HUES48 (cell line): ENCODE measurements around the gene RBM8A.

Source experiments
- H3K27ac ChIP-seq: one replicate; pipeline ENCODE4 v1.7.0; 2013; ENCODE audit warnings: low read depth, low read length, inconsistent platforms
- H3K27me3 ChIP-seq: 2 replicates; pipeline ENCODE4 v1.6.1; 2013; ENCODE audit warnings: mild to moderate bottlenecking, low read length; ENCODE audit not compliant: control insufficient read depth, insufficient read depth
- H3K36me3 ChIP-seq: 2 replicates; pipeline ENCODE4 v1.6.1; 2013; ENCODE audit warnings: low read length; ENCODE audit not compliant: control insufficient read depth, insufficient read depth
- H3K4me1 ChIP-seq: 2 replicates; pipeline ENCODE4 v1.6.1; 2013; ENCODE audit warnings: mild to moderate bottlenecking, low read length; ENCODE audit not compliant: control insufficient read depth, insufficient read depth
- H3K4me3 ChIP-seq: 2 replicates; pipeline ENCODE4 v1.5.1; 2013; ENCODE audit warnings: mild to moderate bottlenecking, low read depth, low read length
- H3K9ac ChIP-seq: 2 replicates; pipeline ENCODE4 v1.6.1; 2013; ENCODE audit warnings: mild to moderate bottlenecking, low read depth, low read length, moderate library complexity
- H3K9me3 ChIP-seq: 2 replicates; pipeline ENCODE4 v1.6.1; 2013; ENCODE audit warnings: low read length; ENCODE audit not compliant: control insufficient read depth, insufficient read depth

Gene RBM8A

DNA sequence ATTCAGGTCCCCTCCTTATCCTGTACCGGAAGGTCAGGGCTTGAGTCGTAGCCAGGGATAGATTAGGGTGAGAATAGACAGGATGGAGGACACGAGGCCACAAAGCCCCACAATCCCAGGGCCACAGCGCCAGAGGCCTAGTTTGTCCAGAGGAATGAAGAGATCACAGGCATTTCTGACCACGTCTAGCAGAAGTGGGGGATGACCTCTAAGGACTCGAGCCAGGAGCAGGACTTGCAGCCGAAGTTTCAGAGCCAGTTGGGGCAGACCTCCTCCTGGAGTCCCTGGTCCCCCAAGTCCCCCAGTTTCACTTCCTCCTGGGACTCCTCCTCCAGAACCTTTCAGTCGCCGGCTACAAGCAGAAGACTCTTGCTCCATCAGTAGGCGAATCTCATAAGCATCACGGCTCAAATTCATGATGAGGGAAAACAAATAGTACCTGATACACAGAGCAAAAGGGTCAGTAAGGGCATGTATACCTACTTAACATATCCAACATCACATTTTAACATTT lies 15.1 kb downstream of the RBM8A start:
- Histone ChIP-seq H3K27ac (no peak overlapping the region), H3K9me3 (no peaks in the 10 kb centered on the region), H3K36me3 (peaks cover 10% of the 10 kb centered on the region), H3K4me1 (0 out of 2 replicates have a peak, but pooled peaks cover 4% of the 10 kb centered on the region), H3K27me3 (no peaks in the 10 kb centered on the region), H3K9ac (no peak overlapping the region), H3K4me3 (no peak overlapping the region)

DNA sequence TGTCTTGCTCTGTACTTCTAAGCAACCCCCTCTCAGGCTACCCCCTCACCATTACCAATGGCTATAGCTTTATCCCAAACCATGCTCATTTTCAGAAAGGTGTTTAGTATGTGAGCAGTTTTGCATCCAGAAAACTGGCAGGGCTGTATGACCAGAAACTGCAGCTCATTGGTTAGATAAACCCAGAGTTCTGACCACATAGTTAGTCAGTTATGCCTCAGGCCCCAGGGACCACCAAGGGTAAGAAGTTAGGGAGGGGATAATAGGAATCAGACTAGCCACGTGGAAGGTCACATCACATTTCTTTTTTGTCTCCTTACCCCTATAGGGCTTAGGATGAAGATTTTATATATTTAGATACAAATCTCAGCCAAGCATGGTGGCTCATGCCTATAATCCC lies 18.6 kb downstream of the RBM8A start:
- Histone ChIP-seq H3K27me3 (no peaks in the 10 kb centered on the region), H3K4me3 (no peak overlapping the region), H3K4me1 (0 out of 2 replicates have a peak, but pooled peaks cover 4% of the 10 kb centered on the region), H3K36me3 (peaks cover 4% of the 10 kb centered on the region; the same call in 1 of the 2 replicates), H3K9ac (no peak overlapping the region), H3K9me3 (no peaks in the 10 kb centered on the region), H3K27ac (no peak overlapping the region)

DNA sequence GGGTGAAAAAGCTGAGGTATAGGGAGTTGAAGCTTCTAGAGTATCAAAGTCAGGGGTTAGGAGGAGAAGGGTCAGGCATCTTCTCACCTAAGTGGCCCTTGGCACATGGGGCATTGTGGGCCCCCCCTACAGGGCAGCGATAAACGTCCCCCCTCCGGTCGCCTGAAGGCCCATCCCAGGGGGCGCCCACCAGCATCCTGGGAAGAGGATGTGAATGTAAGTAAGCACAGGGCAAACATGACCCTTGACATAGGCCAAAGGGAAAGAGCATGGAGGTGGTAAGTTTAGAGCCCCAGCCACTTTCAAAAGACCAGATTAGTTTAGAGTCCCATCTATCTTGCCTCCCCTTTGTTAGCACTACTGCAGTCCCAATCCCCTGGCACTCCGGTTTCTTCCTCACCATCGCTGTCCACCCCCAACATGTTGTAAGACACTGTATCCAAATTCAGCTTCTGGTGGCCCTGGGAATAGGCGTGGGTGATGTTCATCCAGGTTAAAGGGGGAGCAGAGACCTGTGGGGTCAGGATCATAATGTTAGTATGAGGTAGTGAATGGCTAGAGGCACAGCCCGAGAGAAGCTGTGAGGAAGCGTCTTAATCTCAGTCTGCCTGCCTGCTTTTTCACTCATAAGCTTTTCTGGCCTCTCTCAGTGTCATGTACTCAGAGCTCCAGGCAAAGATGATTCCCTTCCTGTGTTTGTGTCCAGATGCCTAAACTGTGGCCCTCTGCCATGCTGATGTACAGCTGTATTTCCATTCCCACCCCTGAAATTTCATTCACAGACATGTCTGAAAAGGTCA lies 20.1 kb downstream of the RBM8A start:
- peaks cover 4% of the 10 kb centered on the region; the same call in 1 of the 2 replicates for H3K36me3 ChIP-seq
- no peak overlapping the region for H3K9ac ChIP-seq
- H3K27me3 ChIP-seq: no peaks in the 10 kb centered on the region
- no peaks in the 10 kb centered on the region for H3K9me3 ChIP-seq
- H3K4me1 ChIP-seq: 0 out of 2 replicates have a peak, but pooled peaks cover 4% of the 10 kb centered on the region
- no peak overlapping the region for H3K27ac ChIP-seq
- no peak overlapping the region for H3K4me3 ChIP-seq

DNA sequence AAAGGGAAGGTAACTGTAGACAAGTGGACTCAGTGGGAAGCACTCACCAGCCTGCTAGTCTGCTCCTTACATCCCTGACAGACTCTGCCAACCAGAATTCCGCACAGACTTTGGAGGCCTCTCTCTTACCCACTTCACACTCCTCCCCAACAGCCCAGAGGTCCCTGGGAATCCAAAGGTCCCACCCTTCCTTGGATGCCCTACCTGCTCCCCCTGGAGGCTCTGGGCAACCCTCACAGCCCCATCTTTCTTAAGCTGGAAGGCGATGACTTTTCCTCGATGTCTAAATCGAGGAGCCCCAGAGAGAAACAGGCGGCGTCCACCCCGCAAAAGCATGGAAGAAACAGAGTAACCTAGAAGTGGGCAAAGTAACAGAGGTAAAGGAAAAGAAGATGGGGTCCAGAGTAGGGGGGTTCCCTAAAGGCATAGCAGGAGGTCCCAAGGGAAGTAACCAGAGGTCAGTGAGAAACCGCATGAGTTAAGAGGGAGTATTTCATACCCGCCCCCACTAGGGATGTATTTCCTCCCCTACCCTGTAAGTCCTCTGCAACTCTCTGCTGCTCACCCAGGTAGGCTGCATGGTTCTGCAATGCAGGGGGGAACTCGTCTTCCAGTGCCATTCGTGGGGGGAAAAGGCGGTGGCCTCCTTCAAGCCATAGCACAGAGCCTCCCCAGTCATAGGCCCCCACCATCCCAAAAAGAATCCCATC lies 25.8 kb downstream of the RBM8A start:
- Histone ChIP-seq H3K4me1 (no peaks in the 10 kb centered on the region), H3K27me3 (no peaks in the 10 kb centered on the region), H3K27ac (no peak overlapping the region)

DNA sequence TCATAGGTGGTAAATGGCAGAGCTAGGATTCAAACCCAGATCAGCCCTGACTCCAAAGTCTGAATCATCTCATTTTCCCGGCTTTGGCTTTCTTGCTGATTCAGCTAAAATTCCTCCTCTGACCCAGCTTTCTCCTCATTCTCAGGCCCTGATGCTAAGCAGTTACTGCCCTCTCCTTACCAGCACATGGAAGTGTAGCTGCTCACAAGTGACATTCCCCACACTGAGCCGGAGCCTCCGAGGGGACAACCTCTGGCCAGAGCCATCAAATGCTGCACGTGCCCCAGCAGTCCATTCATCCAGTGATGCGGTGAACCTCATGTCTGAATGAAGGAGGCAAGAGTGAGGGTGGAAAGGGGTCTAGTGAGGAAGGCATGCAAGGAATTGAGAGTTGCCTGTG lies 28.5 kb downstream of the RBM8A start:
- H3K9ac ChIP-seq: no peak overlapping the region
- no peak overlapping the region for H3K4me3 ChIP-seq
- no peak overlapping the region for H3K27ac ChIP-seq
- H3K27me3 ChIP-seq: no peaks in the 10 kb centered on the region
- H3K4me1 ChIP-seq: no peaks in the 10 kb centered on the region
- H3K36me3 ChIP-seq: no peaks in the 10 kb centered on the region
- no peaks in the 10 kb centered on the region for H3K9me3 ChIP-seq

More for the DNA sequence above, 25.8 kb downstream of the RBM8A start:
- Histone ChIP-seq H3K9ac (no peak overlapping the region), H3K9me3 (no peaks in the 10 kb centered on the region), H3K4me3 (no peak overlapping the region), H3K36me3 (no peaks in the 10 kb centered on the region)

DNA sequence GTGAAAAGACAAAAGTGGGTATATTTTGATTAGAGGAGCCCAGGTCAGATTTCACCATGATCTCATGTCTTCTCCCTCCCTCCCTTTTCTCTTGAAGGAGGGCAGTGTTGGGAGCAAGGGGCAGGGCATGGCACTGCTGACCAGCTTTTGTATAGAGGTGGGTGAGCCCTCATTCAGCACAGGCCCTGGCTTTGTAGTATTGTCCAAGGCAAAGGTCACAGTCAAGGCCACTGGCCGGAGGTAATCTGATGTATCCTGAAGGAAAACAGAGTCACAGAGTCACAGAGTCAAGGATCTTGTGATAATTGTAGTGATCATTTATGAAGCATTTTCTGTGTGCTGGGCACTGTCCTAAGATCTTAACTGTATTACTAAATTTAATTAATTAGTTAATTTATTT lies 29.3 kb downstream of the RBM8A start:
- Histone ChIP-seq H3K9ac (no peak overlapping the region), H3K36me3 (no peaks in the 10 kb centered on the region), H3K4me1 (no peaks in the 10 kb centered on the region), H3K27ac (no peak overlapping the region), H3K9me3 (no peaks in the 10 kb centered on the region), H3K4me3 (no peak overlapping the region), H3K27me3 (no peaks in the 10 kb centered on the region)

DNA sequence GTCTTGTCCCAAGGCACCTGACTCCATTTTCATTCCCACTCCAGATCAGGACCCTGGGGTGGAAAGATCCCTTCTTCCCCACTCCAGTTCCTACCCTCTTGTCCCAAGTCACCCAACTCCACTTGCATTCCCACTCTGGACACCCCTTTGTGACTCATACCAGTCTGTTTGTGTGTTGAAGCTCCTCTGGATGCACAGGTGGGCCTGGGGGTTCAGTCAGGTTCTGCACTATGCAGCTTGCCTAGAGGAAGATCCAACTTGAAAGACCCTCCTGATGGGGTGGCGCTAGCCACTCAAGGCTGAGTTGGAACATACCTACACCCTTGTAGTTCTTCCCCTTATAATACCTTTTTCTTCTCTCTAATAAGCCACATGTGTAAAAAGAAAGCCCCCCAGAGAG lies 31.8 kb downstream of the RBM8A start:
- H3K4me3 ChIP-seq: no peak overlapping the region
- H3K36me3 ChIP-seq: no peaks in the 10 kb centered on the region
- no peaks in the 10 kb centered on the region for H3K27me3 ChIP-seq
- H3K4me1 ChIP-seq: peaks cover 7% of the 10 kb centered on the region; the same call in 1 of the 2 replicates
- no peak overlapping the region for H3K9ac ChIP-seq
- no peak overlapping the region for H3K27ac ChIP-seq
- H3K9me3 ChIP-seq: no peaks in the 10 kb centered on the region

DNA sequence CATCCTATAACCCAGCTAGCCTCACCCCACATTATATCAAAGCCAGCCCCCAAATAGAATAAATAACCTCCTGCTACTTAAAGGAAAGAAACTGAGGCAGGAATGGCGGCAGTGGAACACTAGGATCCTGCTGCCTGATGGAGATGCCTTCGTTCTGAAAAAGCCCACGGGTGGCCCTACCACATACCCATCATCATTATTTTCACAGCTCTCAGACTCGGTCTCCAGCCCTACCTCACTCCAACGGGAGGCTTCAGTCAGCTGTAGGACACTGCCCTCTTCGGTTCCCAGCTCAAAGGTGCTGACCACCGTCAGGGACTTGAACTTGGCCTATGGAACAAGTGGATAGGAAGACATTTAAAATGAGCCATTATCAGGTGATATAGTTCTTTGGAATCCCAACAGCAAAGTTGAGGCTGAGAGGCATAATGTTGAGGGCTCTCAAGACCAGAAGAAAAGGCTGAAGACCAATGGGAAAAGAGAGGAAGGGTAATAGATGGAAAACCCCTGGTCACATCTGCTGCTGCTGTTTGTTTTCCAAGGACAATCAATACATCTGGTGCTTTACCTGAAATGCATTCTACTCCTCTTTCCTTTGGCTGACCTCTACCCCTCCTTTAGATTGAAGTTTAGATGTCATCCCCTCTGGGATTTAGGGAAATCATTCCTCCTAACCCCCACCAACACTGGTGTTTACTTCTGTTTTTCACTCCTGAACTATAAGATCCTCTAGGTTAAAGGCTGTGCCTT lies 33.8 kb downstream of the RBM8A start:
- H3K9ac ChIP-seq: no peak overlapping the region
- no peaks in the 10 kb centered on the region for H3K27me3 ChIP-seq
- no peaks in the 10 kb centered on the region for H3K36me3 ChIP-seq
- no peak overlapping the region for H3K4me3 ChIP-seq
- H3K27ac ChIP-seq: no peak overlapping the region
- no peaks in the 10 kb centered on the region for H3K9me3 ChIP-seq
- peaks cover 7% of the 10 kb centered on the region; the same call in 1 of the 2 replicates for H3K4me1 ChIP-seq

DNA sequence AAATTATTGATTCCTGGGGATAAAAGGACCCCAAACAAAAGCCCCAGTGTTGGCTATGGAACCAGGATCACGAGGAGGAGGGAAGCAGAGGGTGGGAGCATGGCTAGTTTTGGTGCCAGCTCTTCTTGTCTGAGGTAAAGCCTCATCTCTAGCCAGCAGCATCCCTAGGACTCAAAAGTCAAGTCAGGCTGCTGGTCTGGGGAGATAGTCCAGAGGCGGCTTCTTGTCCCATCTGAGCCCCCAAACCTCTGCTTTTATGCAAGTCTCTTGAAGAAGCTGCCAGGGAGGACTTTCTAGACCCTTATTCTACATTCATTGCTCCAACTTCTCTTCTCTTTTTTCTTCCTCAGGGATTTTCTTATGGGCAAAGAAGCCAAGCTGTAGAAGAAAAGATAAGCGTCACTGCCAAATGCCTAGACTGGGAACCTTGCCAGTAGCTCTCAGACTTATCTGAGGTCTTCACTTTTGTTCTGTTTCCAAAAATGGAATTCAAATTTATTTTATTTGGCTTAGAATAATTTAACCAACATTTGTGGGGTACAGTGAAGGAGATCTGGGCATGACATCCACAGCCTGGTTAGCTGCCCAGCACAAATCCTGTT lies 34.7 kb downstream of the RBM8A start:
- Histone ChIP-seq H3K4me1 (peaks cover 10% of the 10 kb centered on the region; the same call in 1 of the 2 replicates), H3K27ac (peak overlapping the region; percentile 69), H3K4me3 (peak overlapping the region; percentile 42), H3K27me3 (no peaks in the 10 kb centered on the region), H3K9me3 (no peaks in the 10 kb centered on the region), H3K36me3 (no peaks in the 10 kb centered on the region), H3K9ac (no peak overlapping the region)
